GM20000 (cell line): ENCODE results near the gene SETD4.

ENCODE experiments used
- DNase-seq: peaks from one replicate; pipeline ENCODE4 v3.0.0; 2012; ENCODE audit warnings: low spot score
- TF ChIP-seq, protein P1 (sequence below): IDR thresholded peaks from 2 replicates; pipeline ENCODE4 v1.5.1; 2012; ENCODE audit warnings: mild to moderate bottlenecking, control low read depth; ENCODE audit errors: extremely low read depth, missing control alignments

The SETD4 gene

GRCh38 chr21:36040389-36040788 is 19.9 kb downstream of the SETD4 start:
- TF ChIP-seq, protein P1, sequence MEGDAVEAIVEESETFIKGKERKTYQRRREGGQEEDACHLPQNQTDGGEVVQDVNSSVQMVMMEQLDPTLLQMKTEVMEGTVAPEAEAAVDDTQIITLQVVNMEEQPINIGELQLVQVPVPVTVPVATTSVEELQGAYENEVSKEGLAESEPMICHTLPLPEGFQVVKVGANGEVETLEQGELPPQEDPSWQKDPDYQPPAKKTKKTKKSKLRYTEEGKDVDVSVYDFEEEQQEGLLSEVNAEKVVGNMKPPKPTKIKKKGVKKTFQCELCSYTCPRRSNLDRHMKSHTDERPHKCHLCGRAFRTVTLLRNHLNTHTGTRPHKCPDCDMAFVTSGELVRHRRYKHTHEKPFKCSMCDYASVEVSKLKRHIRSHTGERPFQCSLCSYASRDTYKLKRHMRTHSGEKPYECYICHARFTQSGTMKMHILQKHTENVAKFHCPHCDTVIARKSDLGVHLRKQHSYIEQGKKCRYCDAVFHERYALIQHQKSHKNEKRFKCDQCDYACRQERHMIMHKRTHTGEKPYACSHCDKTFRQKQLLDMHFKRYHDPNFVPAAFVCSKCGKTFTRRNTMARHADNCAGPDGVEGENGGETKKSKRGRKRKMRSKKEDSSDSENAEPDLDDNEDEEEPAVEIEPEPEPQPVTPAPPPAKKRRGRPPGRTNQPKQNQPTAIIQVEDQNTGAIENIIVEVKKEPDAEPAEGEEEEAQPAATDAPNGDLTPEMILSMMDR, result no peak
- DNase-seq, result no peak

DNA sequence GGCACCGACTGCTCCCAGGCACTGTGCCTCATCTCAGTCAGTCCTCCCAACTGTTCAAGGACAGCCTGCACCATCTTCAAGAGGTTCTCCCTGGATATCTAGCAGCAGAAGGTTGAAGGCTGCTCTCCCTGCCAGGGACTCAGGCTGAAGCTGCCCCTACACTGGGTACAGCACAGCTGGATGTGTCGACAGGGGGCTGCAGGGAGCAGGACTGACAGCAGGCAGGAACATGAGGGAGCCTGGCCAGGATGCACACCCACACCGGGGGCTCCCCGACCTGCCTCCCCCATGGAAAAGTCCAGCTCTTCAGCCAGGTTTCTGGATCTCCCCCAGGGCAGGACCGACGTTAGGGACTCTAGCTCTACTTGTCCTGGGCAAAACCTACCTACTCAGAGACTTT is 20.5 kb downstream of the SETD4 start:
- no peak for DNase-seq

DNA sequence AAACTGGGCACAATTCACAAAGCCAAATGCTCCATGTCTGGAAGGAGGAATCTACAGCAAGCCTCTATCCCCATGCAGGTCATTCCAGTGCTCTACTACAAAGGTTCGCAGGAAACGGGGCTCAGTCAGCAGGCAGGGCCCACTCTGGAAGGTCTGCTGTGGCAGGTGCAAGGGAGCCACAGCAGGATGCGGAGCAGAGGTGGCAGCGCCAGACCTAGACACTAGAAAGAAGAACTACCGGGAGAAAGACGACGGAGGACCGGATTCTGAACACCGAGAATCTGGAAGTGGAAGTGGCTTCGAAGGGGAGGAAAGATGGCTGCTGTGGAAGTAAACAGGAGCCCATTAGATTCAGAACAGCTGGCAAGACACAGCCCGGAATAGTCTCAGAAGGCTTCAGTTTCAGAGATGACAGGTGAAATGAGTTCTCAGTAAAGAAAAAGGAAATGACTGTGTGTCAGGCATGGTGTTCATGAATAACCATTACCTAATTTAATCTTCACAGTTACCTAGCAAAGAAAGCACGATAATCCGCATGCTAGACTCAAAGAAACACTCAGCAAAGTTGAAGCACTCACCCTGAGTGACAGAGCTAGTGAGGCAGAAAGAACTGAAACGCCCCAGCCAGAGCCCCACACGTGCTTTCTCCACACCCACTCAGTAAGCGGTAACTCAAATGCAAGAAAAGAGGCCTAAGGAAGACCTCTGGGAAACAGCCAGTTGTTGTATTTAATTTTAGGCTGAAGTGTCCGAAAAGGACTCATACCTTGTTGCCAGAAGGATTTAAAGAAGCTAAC is 21.4 kb downstream of the SETD4 start:
- TF ChIP-seq, protein P1, result no peak
- DNase-seq, result no peak

More for the DNA sequence above, 20.5 kb downstream of the SETD4 start:
- TF ChIP-seq, protein P1, result no peak

DNA sequence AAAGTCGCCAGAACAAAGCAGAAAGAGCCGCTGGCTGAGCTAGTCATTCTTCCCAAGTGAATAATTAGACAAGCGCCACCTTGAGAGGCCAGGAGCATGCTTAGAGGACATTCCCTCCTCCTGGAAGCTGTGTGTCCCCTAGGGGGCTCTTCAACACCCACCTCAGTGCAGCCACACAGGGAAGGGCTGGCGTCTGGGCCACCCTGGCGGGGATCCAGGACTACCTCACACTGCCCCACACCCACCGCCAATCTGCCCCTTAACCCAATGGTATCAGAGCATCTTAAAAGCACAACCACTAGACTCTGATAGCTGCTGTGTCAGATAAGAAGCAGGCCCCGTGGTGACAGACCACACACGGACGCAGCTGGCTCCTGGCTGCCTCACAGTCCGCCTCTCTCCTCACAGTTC is 24.9 kb downstream of the SETD4 start:
- TF ChIP-seq, protein P1, result no peak
- no peak for DNase-seq

- TF ChIP-seq, protein P1, result no peak
- no peak for DNase-seq
Measured at GRCh38 chr21:36034211-36034913, 26.0 kb downstream of the SETD4 start.

DNA sequence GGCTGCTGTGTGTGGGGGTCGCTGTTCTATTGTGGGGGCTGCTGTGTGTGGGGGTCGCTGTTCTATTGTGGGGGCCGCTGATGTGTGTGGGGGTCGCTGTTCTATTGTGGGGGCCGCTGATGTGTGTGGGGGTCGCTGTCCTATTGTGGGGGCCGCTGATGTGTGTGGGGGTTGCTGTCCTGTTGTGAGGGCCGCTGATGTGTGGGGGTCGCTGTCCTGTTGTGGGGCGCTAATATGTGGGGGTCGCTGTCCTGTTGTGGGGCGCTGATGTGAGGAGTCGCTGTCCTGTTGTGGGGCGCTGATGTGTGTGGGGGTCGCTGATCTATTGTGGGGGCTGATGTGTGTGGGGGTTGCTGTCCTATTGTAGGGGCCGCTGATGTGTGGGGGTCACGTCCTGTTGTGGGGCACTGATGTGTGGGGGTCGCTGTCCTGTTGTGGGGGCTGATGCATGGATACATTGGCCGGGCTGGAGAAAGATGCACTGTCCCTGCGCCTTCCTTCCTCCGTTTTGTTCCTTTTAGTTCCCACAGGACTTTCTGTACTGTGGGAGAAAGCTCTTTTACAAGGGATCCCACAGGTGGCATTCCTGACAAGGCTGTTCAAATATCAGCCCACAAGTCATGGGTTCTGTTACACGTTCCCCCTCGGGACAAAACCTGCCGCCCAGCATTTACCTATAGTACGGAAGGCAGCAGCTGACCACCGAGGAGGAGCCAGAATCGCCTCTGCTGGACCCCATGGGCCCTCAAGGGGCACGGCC is 27.5 kb downstream of the SETD4 start:
- DNase-seq, result no peak
- TF ChIP-seq, protein P1, result no peak

DNA sequence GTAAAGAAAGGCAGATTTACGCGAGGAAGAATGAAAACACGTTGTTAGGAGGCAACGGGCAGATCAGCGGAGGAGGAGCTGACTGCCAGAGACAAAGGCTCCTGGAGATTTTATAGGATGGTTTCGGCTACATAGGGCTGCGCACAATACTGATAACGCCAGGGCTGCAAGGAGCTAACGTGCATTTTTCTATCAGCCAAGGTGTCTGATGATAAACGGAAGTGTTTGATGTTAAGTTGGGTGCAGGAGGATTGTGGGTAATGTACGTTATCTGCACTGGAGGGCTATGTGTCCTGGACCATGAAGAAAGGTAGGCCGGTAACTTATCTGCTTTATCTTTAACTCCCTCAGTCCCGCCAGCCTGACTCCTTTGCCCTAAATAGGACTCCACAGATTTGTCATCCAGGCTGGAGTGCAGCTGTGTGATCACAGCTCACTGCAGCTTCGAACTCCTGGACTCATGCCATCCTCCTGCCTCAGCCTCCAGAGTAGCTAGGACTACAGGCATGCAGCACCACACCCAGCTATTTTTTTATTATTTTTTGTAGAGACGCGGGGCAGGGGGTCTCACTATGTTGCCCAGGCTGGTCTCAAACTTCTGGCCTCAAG is 29.6 kb downstream of the SETD4 start:
- TF ChIP-seq, protein P1, result no peak
- no peak for DNase-seq
